NK-92 treated with Interleukin-12 subunit alpha and Interleukin-12 subunit beta, amount 100 ng/mL, for 24 hours (cell line): ENCODE results near the gene ZNF503.
A peak's percentile ranks its signal among the peaks of the same experiment; 100 is the strongest.

Experiments used
- DNase-seq: peaks from one replicate; lab custom pipeline; 2025; lab: John Stamatoyannopoulos, UW

The ZNF503 gene

GRCh38 chr10:75431180-75432111 lies 29.9 kb upstream of the ZNF503 start, which contains the start of gene LRMDA:
TSS of gene LRMDA (plus strand) at chr10:75431624.
- no peak for DNase-seq

- no peak for DNase-seq
Observed at GRCh38 chr10:75430000-75430763, 28.6 kb upstream of the ZNF503 start.

- DNase-seq, result no peak
Observed at GRCh38 chr10:75429159-75429827, 27.7 kb upstream of the ZNF503 start.

- DNase-seq, result peak; percentile 23
Observed at GRCh38 chr10:75428434-75429158, 27.0 kb upstream of the ZNF503 start.

- no peak for DNase-seq
Observed at GRCh38 chr10:75427951-75428350, 26.4 kb upstream of the ZNF503 start.

- no peak for DNase-seq
Observed at GRCh38 chr10:75426880-75427279, 25.3 kb upstream of the ZNF503 start.

GRCh38 chr10:75425291-75426079 lies 23.9 kb upstream of the ZNF503 start:
- DNase-seq, result no peak

- DNase-seq, result no peak
Observed at GRCh38 chr10:75424571-75424970, 23.0 kb upstream of the ZNF503 start.

GRCh38 chr10:75422913-75423312 lies 21.3 kb upstream of the ZNF503 start:
- DNase-seq, result no peak

GRCh38 chr10:75418712-75419111 lies 17.1 kb upstream of the ZNF503 start:
- DNase-seq, result no peak

GRCh38 chr10:75418293-75418692 lies 16.7 kb upstream of the ZNF503 start:
- no peak for DNase-seq

- no peak for DNase-seq
Observed at GRCh38 chr10:75417522-75417927, 16.0 kb upstream of the ZNF503 start.

- no peak for DNase-seq
Observed at GRCh38 chr10:75414527-75414926, 13.0 kb upstream of the ZNF503 start.

- DNase-seq, result no peak
Observed at GRCh38 chr10:75410132-75411005, 8.8 kb upstream of the ZNF503 start.

GRCh38 chr10:75408911-75409885 lies 7.6 kb upstream of the ZNF503 start:
- no peak for DNase-seq

GRCh38 chr10:75408509-75408875 lies 6.9 kb upstream of the ZNF503 start:
- no peak for DNase-seq

- DNase-seq, result no peak
Observed at GRCh38 chr10:75407713-75408508, 6.3 kb upstream of the ZNF503 start.

- no peak for DNase-seq
Observed at GRCh38 chr10:75407224-75407712, 5.7 kb upstream of the ZNF503 start.
